ENCODE results near the gene PECR.

- no peak for TF ChIP-seq EP300 (IDR thresholded peaks at IDR 0.05)
- no peak for TF ChIP-seq POLR2A (IDR thresholded peaks at IDR 0.05)
- TF ChIP-seq CTCF (IDR thresholded peaks at IDR 0.05) = no peak
Observed at GRCh38 chr2:216064014-216064630, 17.5 kb downstream of the PECR start.
